Fibroblast of lung (primary cell): ENCODE results near the gene CSNK1D.

ENCODE experiments used
- EZH2 ChIP-seq: IDR thresholded peaks from 2 replicates; pipeline ENCODE4 v1.5.1; 2012; ENCODE audit warnings: low read length, control low read depth, mild to moderate bottlenecking; ENCODE audit errors: missing control alignments
- TF ChIP-seq, protein P1 (sequence below), 2 donors: IDR thresholded peaks in 1 of 2; conservative IDR thresholded peaks in 1 of 2; 1 replicate in 1 of 2; 2 replicates in 1 of 2; pipeline ENCODE4 v1.5.1; 2011 to 2012; ENCODE audit warnings: low read length in 2 of 2, control low read depth in 1 of 2, inconsistent platforms in 1 of 2, low read depth in 1 of 2, mild to moderate bottlenecking in 1 of 2

DNA sequence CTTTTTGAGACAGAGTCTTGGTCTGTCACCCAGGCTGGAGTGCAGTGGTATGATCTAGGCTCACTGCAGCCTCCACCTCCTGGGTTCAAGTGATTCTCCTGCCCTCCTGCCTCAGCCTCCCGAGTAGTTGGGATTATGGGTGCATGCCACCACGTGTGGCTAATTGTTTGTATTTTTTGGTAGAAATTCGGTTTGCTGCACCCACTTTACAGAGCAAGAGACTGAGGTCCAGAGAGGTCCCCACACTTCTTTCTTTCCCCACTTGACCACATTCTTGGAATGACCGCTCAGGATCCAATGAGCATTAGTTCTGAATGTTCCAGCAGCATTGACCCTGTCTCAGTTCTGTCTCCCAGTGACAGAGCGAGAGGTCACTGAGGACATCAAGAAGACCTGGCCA, 50.0 kb downstream of the CSNK1D start:
- TF ChIP-seq, protein P1, sequence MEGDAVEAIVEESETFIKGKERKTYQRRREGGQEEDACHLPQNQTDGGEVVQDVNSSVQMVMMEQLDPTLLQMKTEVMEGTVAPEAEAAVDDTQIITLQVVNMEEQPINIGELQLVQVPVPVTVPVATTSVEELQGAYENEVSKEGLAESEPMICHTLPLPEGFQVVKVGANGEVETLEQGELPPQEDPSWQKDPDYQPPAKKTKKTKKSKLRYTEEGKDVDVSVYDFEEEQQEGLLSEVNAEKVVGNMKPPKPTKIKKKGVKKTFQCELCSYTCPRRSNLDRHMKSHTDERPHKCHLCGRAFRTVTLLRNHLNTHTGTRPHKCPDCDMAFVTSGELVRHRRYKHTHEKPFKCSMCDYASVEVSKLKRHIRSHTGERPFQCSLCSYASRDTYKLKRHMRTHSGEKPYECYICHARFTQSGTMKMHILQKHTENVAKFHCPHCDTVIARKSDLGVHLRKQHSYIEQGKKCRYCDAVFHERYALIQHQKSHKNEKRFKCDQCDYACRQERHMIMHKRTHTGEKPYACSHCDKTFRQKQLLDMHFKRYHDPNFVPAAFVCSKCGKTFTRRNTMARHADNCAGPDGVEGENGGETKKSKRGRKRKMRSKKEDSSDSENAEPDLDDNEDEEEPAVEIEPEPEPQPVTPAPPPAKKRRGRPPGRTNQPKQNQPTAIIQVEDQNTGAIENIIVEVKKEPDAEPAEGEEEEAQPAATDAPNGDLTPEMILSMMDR (conservative IDR thresholded peaks at IDR 0.05 in 1 of 2, IDR thresholded peaks at IDR 0.05 in 1 of 2; ENCODE audit: low read depth in 1 of 2, low read length in 2 of 2) = no peak
- no peak for TF ChIP-seq EZH2
